ENCODE results near the gene ACTG2.
"Not testable (repeated sequence)": the region's sequence is repeated elsewhere in the genome, so short reads cannot be mapped to it uniquely, and the experiment has no call there.

DNA sequence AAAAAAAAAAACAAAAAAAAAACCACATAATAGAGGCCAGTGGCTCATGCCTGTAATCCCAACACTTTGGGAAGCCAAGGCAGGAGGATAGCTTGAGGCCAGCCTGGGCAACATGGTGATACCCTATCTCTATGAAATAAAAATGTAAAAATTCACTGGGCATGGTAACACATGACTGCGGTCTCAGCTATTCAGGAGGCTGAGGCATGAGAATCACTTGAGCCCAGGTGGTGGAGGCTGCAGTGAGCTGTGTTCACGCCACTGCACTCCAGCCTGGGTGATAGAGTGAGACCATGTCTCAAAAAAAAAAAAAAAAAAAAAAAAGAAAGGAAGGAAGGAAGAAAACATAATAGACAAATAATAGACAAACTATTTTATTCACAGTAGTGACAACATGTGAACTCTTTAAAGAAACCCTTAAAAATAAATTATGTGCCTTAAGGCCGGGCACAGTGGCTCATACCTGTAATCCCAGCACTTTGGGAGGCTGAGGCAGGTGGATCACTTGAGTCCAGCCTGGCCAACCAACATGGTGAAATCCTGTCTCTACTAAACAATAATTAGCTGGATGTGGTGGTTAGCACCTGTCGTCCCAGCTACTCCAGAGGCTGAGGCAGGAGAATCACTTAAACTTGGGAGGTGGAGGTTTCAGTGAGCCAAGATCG lies 11.3 kb downstream of the ACTG2 start:
- TF ChIP-seq, protein P1, sequence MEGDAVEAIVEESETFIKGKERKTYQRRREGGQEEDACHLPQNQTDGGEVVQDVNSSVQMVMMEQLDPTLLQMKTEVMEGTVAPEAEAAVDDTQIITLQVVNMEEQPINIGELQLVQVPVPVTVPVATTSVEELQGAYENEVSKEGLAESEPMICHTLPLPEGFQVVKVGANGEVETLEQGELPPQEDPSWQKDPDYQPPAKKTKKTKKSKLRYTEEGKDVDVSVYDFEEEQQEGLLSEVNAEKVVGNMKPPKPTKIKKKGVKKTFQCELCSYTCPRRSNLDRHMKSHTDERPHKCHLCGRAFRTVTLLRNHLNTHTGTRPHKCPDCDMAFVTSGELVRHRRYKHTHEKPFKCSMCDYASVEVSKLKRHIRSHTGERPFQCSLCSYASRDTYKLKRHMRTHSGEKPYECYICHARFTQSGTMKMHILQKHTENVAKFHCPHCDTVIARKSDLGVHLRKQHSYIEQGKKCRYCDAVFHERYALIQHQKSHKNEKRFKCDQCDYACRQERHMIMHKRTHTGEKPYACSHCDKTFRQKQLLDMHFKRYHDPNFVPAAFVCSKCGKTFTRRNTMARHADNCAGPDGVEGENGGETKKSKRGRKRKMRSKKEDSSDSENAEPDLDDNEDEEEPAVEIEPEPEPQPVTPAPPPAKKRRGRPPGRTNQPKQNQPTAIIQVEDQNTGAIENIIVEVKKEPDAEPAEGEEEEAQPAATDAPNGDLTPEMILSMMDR (conservative IDR thresholded peaks at IDR 0.05) = not testable (repeated sequence)
- not testable (repeated sequence) for TF ChIP-seq ZFX (IDR thresholded peaks at IDR 0.05)

All from C4-2B (cell line).